K562 (cell line): Measurements from ENCODE around the gene PRELID2. TPM values are rescaled to one million over a fixed set of nuclear protein-coding genes. Genes with fewer than 3 reads are reported as not detected.

Experiments
- ATAC-seq: fragments of 200-7000 bp; cut with Tn5 transposase; 3 replicates; pipeline ENCODE4 v1.9.1; 2020; ENCODE audit warnings: moderate library complexity
- BruUV-seq: library from RNA; stranded (reverse); fragments of 400-500 nt; replicated peaks from 2 replicates; lab custom pipeline; 2021; lab: Mats Ljungman, UMichigan
- CTCF ChIA-PET: fragments of 300-600 bp; formaldehyde crosslinking; extraction: SDS; loops from one replicate; lab custom pipeline; 2021; ENCODE audit warnings: low intra/inter-chr PET ratio; lab: Yijun Ruan, JAX
- POLR2A ChIA-PET: fragments of 300-600, 350-650 bp; sonication (Branson Sonifier 250); formaldehyde crosslinking; extraction: SDS; loops from one replicate; lab custom pipeline; 2021; ENCODE audit warnings: antibody characterized with exemption, inconsistent platforms; lab: Yijun Ruan, JAX
- DNase-seq, 4 experiments: peaks; one replicate each; pipeline versions ENCODE4 v3.0.0 to v3.0.0-alpha.2; 2011 to 2018; ENCODE audit warnings: low spot score in 3 of 4, mixed read lengths in 3 of 4; ENCODE audit errors: extremely low read depth in 1 of 4
- FAIRE-seq: peaks from 2 replicates; lab custom pipeline; 2011; peaks lifted over from hg19 to GRCh38; lab: Jason Lieb, UNC
- H2AFZ ChIP-seq: 2 replicates; pipeline ENCODE4 v1.6.0; 2011; ENCODE audit warnings: low read depth, low read length, control low read depth, inconsistent platforms
- H3K27ac ChIP-seq: fragments of 200-600 bp; 3 replicates; pipeline ENCODE4 v1.8.0; 2011; ENCODE audit warnings: low read depth, mild to moderate bottlenecking, control low read depth, inconsistent platforms, low read length, moderate library complexity, mixed read lengths; ENCODE audit errors: extremely low read depth
- H3K27me3 ChIP-seq, 2 experiments: fragments of 300-600 bp in 1 of 2; 2 replicates in 1 of 2; 3 replicates in 1 of 2; pipeline versions ENCODE4 v1.6.0 to v1.8.0; 2011; ENCODE audit warnings: inconsistent platforms in 2 of 2, low read length in 2 of 2, mild to moderate bottlenecking in 1 of 2, mixed read lengths in 1 of 2, moderate library complexity in 1 of 2; ENCODE audit not compliant: control insufficient read depth in 2 of 2, insufficient read depth in 2 of 2
- H3K36me3 ChIP-seq: fragments of 300-600 bp; 3 replicates; pipeline ENCODE4 v1.8.0; 2011; ENCODE audit warnings: mild to moderate bottlenecking, low read length, inconsistent platforms; ENCODE audit not compliant: control insufficient read depth, insufficient read depth
- H3K4me1 ChIP-seq, 2 experiments: fragments of 200-600 bp in 1 of 2; replicated peaks in 1 of 2; 2 replicates in 1 of 2; 3 replicates in 1 of 2; pipeline versions ENCODE4 v1.5.1 to v1.8.0; 2011; ENCODE audit warnings: inconsistent platforms in 2 of 2, low read length in 2 of 2, mild to moderate bottlenecking in 1 of 2, mixed read lengths in 1 of 2, moderate library complexity in 1 of 2; ENCODE audit not compliant: control insufficient read depth in 2 of 2, insufficient read depth in 2 of 2
- H3K4me2 ChIP-seq: 2 replicates; pipeline ENCODE4 v1.6.1; 2011; ENCODE audit warnings: low read length, control low read depth, inconsistent platforms, mixed read lengths; ENCODE audit not compliant: insufficient read depth
- H3K4me3 ChIP-seq: fragments of 200-600 bp; sonication (generic), shearing (Covaris generic); 2 replicates; pipeline ENCODE4 v1.5.1; 2016; ENCODE audit warnings: control low read depth, inconsistent platforms
- H3K79me2 ChIP-seq: fragments of 200-600 bp; 3 replicates; pipeline ENCODE4 v1.8.0; 2011; ENCODE audit warnings: low read length, inconsistent platforms; ENCODE audit not compliant: control insufficient read depth, insufficient read depth
- H3K9ac ChIP-seq, 2 experiments: 2 replicates each; pipeline versions ENCODE4 v1.6.0 to v1.6.1; 2011; ENCODE audit warnings: low read depth in 2 of 2, low read length in 2 of 2, control low read depth in 1 of 2, inconsistent platforms in 1 of 2, mild to moderate bottlenecking in 1 of 2, mixed read lengths in 1 of 2; ENCODE audit not compliant: insufficient read depth in 1 of 2
- H3K9me1 ChIP-seq: one replicate; pipeline ENCODE4 v1.6.0; 2011; ENCODE audit warnings: inconsistent platforms, mild to moderate bottlenecking, low read length, moderate library complexity; ENCODE audit not compliant: control insufficient read depth, insufficient read depth
- H3K9me3 ChIP-seq: replicated peaks from 2 replicates; pipeline ENCODE4 v1.5.1; 2011; ENCODE audit warnings: low read depth, low read length, inconsistent platforms; ENCODE audit not compliant: control insufficient read depth, insufficient read depth
- H4K20me1 ChIP-seq: replicated peaks from 2 replicates; pipeline ENCODE4 v1.6.1; 2011; ENCODE audit warnings: low read length, inconsistent platforms, mixed read lengths; ENCODE audit not compliant: control insufficient read depth, insufficient read depth
- CGGBP1 ChIP-seq: fragments of 250-450 bp; sonication (Bioruptor Pico); IDR thresholded peaks from 2 replicates; pipeline ENCODE4 v1.9.0; 2021; ENCODE audit warnings: mild to moderate bottlenecking
- KDM4B ChIP-seq, 2 experiments: fragments of 450-650 bp in 1 of 2; sonication (generic) in 1 of 2; IDR thresholded peaks; 2 replicates each; pipeline ENCODE4 v1.6.1; 2016 to 2017; ENCODE audit warnings: borderline replicate concordance in 2 of 2, antibody characterized with exemption in 1 of 2, low read depth in 1 of 2, mild to moderate bottlenecking in 1 of 2
- SMARCB1 ChIP-seq: IDR thresholded peaks from 2 replicates; pipeline ENCODE4 v1.6.1; 2011; ENCODE audit warnings: improper control_type of control experiment, low read depth; ENCODE audit not compliant: insufficient read length
- XRCC4 ChIP-seq: IDR thresholded peaks from one replicate; pipeline ENCODE4 v1.6.1; 2011; ENCODE audit not compliant: insufficient read depth, insufficient read length; ENCODE audit errors: extremely low read depth
- YBX1 ChIP-seq: fragments of 450-650 bp; IDR thresholded peaks from 2 replicates; pipeline ENCODE4 v1.7.1; 2016; ENCODE audit warnings: mild to moderate bottlenecking
- YY1 ChIP-seq, 3 experiments: IDR thresholded peaks; 2 replicates each; pipeline ENCODE4 v1.6.1; 2011; ENCODE audit warnings: low read length in 2 of 3, mild to moderate bottlenecking in 2 of 3, moderate library complexity in 2 of 3, borderline replicate concordance in 1 of 3, control low read depth in 1 of 3, low read depth in 1 of 3; ENCODE audit not compliant: insufficient read depth in 3 of 3, insufficient replicate concordance in 2 of 3, control insufficient read depth in 1 of 3, insufficient read length in 1 of 3; ENCODE audit errors: extremely low read depth in 1 of 3
- ZNF197 ChIP-seq: fragments of 200-800 bp; sonication (Bioruptor generic); IDR thresholded peaks from 2 replicates; pipeline ENCODE4 v1.6.1; 2016; ENCODE audit warnings: low read depth, missing genetic modification characterization, missing compliant biosample characterization
- ZNF3 ChIP-seq: fragments of 250-450 bp; sonication (Bioruptor Pico); IDR thresholded peaks from 2 replicates; pipeline ENCODE4 v1.5.0; 2021; ENCODE audit warnings: mild to moderate bottlenecking, moderate library complexity
- ZNF589 ChIP-seq: fragments of 200-800 bp; sonication (Bioruptor generic); IDR thresholded peaks from 2 replicates; pipeline ENCODE4 v1.6.1; 2016; ENCODE audit warnings: low read depth, missing genetic modification characterization, missing compliant biosample characterization
- WGBS: fragments of 100-300 bp; shearing (Covaris generic); methylation state at CpG from one replicate; pipeline ENCODE4 v1.1.6; 2016; ENCODE audit warnings: low coverage, mixed read lengths; ENCODE audit not compliant: insufficient coverage; ENCODE audit errors: missing lambda C conversion rate; 5-methylcytosine and 5-hydroxymethylcytosine counted together
- in situ Hi-C: fragments of 300-500 bp; cut with MboI; formaldehyde crosslinking; loops from 4 replicates; pipeline ENCODE4 v1.15.0; 2018; ENCODE audit warnings: inconsistent platforms, mixed read lengths
- intact Hi-C: fragments of 100-400 bp; cut with micrococcal nuclease; formaldehyde crosslinking; loops from 2 replicates; pipeline ENCODE4 v1.14.2; 2022
- polyA plus RNA-seq, 8 experiments: library from polyadenylated mRNA; depleted of rRNA in 4 of 8; stranded (reverse) in 5 of 8; unstranded in 3 of 8; fragments of >200 nt; fragmentation: Nextera tagmentation in 2 of 8; fragmentation: Illumina TruSeq in 1 of 8; extraction: Ambion mirVana in 2 of 8; extraction: Trizol in 1 of 8; gene quantifications; 2 replicates each; pipeline versions ENCODE4 v1.2.1 to v1.2.3, GENCODE V29; 2011 to 2014; ENCODE audit warnings: inconsistent platforms in 1 of 8, missing spikeins in 1 of 8
- total RNA-seq, 7 experiments: library from RNA; depleted of rRNA in 6 of 7; stranded (reverse); fragments of >200 nt in 6 of 7; fragmentation: Illumina TruSeq in 2 of 7; extraction: Trizol in 2 of 7; gene quantifications; 2 replicates each; pipeline versions ENCODE4 v1.2.1 to v1.2.3, GENCODE V29; 2011 to 2021; ENCODE audit warnings: low replicate concordance in 1 of 7
- TF ChIP-seq, protein P1 (sequence below): fragments of 450-650 bp; IDR thresholded peaks from 2 replicates; pipeline ENCODE4 v1.6.1; 2016; ENCODE audit warnings: low read depth, mild to moderate bottlenecking, moderate library complexity

The PRELID2 gene
- total and polyA plus RNA-seq, 9 of the 15 experiments (the other 6 are each of a cell fraction or from before 2014, with no cell fraction given), result 6.4 to 68.2 (median 28.8) TPM

DNA sequence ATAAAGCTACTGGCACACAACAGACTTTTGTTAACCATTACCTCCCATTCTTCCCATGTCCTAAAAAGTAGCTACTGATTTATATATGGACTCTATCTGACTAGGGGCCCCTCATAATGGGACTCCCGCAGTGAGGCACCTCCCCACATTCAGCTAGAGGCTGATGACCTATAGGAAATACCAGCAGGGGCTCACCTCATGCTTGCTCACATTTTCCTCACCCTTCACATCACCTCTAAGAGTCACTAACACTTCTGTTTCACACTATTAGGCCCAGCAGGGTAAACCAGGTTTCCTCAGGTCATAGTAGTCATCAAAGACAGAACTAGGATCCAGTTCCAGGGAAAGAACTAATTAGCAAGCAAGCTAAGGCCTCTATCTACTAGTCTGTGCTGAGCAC is 60.7 kb downstream of the PRELID2 start:
- in situ Hi-C loops, result no loop called here
- Histone ChIP-seq H3K9ac (no peak overlapping the region), H3K4me2 (no peak overlapping the region), H3K27me3 (no peaks in the 10 kb centered on the region), H3K9me1 (no peaks in the 10 kb centered on the region), H3K27ac (no peak overlapping the region), H3K4me1 (0 out of 5 replicates have a peak, but pooled peaks cover 0 to 3% of the 10 kb centered on the region in 2 experiments), H3K79me2 (no peaks in the 10 kb centered on the region), H3K9me3 (no peaks in the 10 kb centered on the region; the same call in 1 of the 2 replicates), H3K4me3 (no peak overlapping the region), H2AFZ (no peak overlapping the region), H4K20me1 (no peaks in the 10 kb centered on the region), H3K36me3 (no peaks in the 10 kb centered on the region)
- FAIRE-seq (no peak), ATAC-seq (no peak), DNase-seq (no peak)
- BruUV-seq, result no TSS peak
- 82% methylated on average over 1 of the region's 1 CpG for WGBS
- POLR2A ChIA-PET, result no interaction called here
- CTCF ChIA-PET, result no interaction called here
- intact Hi-C loops, result no loop called here
- no peak for TF ChIP-seq KDM4B (IDR thresholded peaks at IDR 0.05; ENCODE audit: borderline replicate concordance in 2 of 2, low read depth in 1 of 2)
- no peak for TF ChIP-seq SMARCB1
- no peak for TF ChIP-seq XRCC4
- no peak for TF ChIP-seq YY1 (IDR thresholded peaks at IDR 0.05; ENCODE audit: borderline replicate concordance in 1 of 3, control insufficient read depth in 1 of 3, extremely low read depth in 1 of 3, insufficient read depth in 3 of 3, insufficient read length in 1 of 3, insufficient replicate concordance in 2 of 3, low read depth in 1 of 3, low read length in 2 of 3)
- no peak for TF ChIP-seq ZNF3 (CRISPR knock-in tag)
- no peak for TF ChIP-seq CGGBP1 (CRISPR knock-in tag)
- TF ChIP-seq ZNF197, result no peak
- TF ChIP-seq, protein P1, sequence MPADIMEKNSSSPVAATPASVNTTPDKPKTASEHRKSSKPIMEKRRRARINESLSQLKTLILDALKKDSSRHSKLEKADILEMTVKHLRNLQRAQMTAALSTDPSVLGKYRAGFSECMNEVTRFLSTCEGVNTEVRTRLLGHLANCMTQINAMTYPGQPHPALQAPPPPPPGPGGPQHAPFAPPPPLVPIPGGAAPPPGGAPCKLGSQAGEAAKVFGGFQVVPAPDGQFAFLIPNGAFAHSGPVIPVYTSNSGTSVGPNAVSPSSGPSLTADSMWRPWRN, result no peak
- no peak for TF ChIP-seq ZNF589 (CRISPR knock-in tag)
- no peak for TF ChIP-seq YBX1
